Common myeloid progenitor, CD34-positive (primary cell): Measurements from ENCODE around the gene NPAS1.

Experiments
- CTCF ChIA-PET: fragments of 350-600 bp; sonication (Branson Sonifier 250); formaldehyde crosslinking; loops from one replicate; lab custom pipeline; 2021; ENCODE audit warnings: antibody characterized with exemption; lab: Charles Lee
- POLR2A ChIA-PET: fragments of 350-600 bp; sonication (Branson Sonifier 250); formaldehyde crosslinking; loops from one replicate; lab custom pipeline; 2021; ENCODE audit warnings: antibody characterized with exemption; lab: Charles Lee
- DNase-seq, 3 donors: peaks; one replicate each; pipeline versions ENCODE4 v3.0.0 to v3.0.0-alpha.2; 2013
- H3K27ac ChIP-seq, 2 experiments: 1 replicate in 1 of 2; 2 replicates in 1 of 2; pipeline ENCODE4 v1.7.0; 2013; ENCODE audit warnings: inconsistent platforms in 2 of 2, low read length in 2 of 2, mild to moderate bottlenecking in 2 of 2, low read depth in 1 of 2, moderate library complexity in 1 of 2; ENCODE audit not compliant: severe bottlenecking in 2 of 2, insufficient read depth in 1 of 2, poor library complexity in 1 of 2
- H3K27me3 ChIP-seq, 5 experiments: replicated peaks in 2 of 5; 1 replicate in 3 of 5; 2 replicates in 2 of 5; pipeline versions ENCODE4 v1.6.1 to v1.7.0; 2013; ENCODE audit warnings: low read length in 4 of 5, mild to moderate bottlenecking in 2 of 5, moderate library complexity in 2 of 5, inconsistent platforms in 1 of 5; ENCODE audit not compliant: insufficient read depth in 5 of 5, control insufficient read depth in 4 of 5
- H3K36me3 ChIP-seq, 4 experiments: 1 replicate in 2 of 4; 2 replicates in 2 of 4; pipeline versions ENCODE4 v1.6.1 to v1.7.0; 2013; ENCODE audit warnings: low read length in 3 of 4, control low read depth in 1 of 4, mild to moderate bottlenecking in 1 of 4; ENCODE audit not compliant: control insufficient read depth in 4 of 4, insufficient read depth in 4 of 4
- H3K4me1 ChIP-seq, 4 experiments: 1 replicate in 3 of 4; 2 replicates in 1 of 4; pipeline versions ENCODE4 v1.6.1 to v1.7.1; 2013; ENCODE audit warnings: low read length in 3 of 4, mild to moderate bottlenecking in 3 of 4, control low read depth in 1 of 4, inconsistent platforms in 1 of 4, moderate library complexity in 1 of 4; ENCODE audit not compliant: control insufficient read depth in 4 of 4, insufficient read depth in 4 of 4; ENCODE audit errors: control extremely low read depth in 1 of 4
- H3K4me3 ChIP-seq, 7 experiments: 1 replicate in 4 of 7; 2 replicates in 3 of 7; pipeline versions ENCODE4 v1.5.1 to v1.7.0; 2013; ENCODE audit warnings: mild to moderate bottlenecking in 7 of 7, low read length in 6 of 7, moderate library complexity in 6 of 7, inconsistent platforms in 2 of 7, low read depth in 2 of 7, control low read depth in 1 of 7; ENCODE audit not compliant: insufficient read depth in 4 of 7, control insufficient read depth in 1 of 7; ENCODE audit errors: extremely low read depth in 1 of 7
- H3K9me3 ChIP-seq, 5 experiments: 1 replicate in 4 of 5; 2 replicates in 1 of 5; pipeline versions ENCODE4 v1.6.1 to v1.7.1; 2013; ENCODE audit warnings: low read length in 4 of 5, mild to moderate bottlenecking in 2 of 5, inconsistent platforms in 1 of 5, low read depth in 1 of 5, moderate library complexity in 1 of 5; ENCODE audit not compliant: control insufficient read depth in 4 of 5, insufficient read depth in 2 of 5; ENCODE audit errors: control extremely low read depth in 1 of 5
- WGBS: methylation state at CpG from one replicate; pipeline ENCODE4 v1.1.5; 2013; ENCODE audit not compliant: insufficient coverage; 5-methylcytosine and 5-hydroxymethylcytosine counted together

NPAS1 gene

DNA sequence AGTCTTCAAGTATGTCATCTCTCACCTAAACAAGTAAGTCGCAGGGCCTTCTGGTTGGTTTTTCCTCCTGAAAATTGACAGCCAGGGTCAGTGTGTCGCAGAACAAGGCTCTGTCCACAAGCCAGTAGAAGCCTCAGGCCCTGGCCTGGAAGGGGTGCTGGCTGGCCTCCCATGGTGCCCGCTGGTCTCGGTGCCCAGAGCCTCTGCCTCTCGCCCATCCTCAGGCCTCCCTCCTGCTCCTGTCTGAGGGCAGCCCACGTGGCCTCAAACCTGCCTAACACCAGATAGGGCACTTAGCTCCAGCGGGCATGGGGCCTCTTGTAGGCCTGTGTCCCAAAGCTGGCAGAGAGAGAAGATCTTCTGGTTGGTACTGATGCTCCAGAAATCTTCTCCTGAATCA is 20.3 kb upstream of the NPAS1 start:
- peaks cover 8 to 63% (median 40%) of the 10 kb centered on the region in 4 experiments for H3K36me3 ChIP-seq
- no peak overlapping the region for H3K27ac ChIP-seq
- no peaks in the 10 kb centered on the region for H3K9me3 ChIP-seq
- H3K27me3 ChIP-seq = peaks cover 0 to 23% (median 10%) of the 10 kb centered on the region in 5 experiments
- H3K4me3 ChIP-seq = no peak overlapping the region
- WGBS = 99% methylated on average over 7 of the region's 7 CpGs
- CTCF ChIA-PET = interaction anchor here (2.6 kb wide), 1 partner anchor 8 kb away, joined by 11 read pairs; no protein-coding TSS in a partner anchor
- peaks cover 0 to 16% (median 12%) of the 10 kb centered on the region in 4 experiments for H3K4me1 ChIP-seq
- POLR2A ChIA-PET = no interaction called here
- DNase-seq = no peak

GRCh38 chr19:46999878-47000277 is 19.8 kb upstream of the NPAS1 start:
- ChIA-PET POLR2A (no interaction called here), CTCF (interaction anchor here (2.6 kb wide), 1 partner anchor 8 kb away, joined by 11 read pairs; no protein-coding TSS in a partner anchor)
- peaks cover 0 to 28% (median 13%) of the 10 kb centered on the region in 5 experiments for H3K27me3 ChIP-seq
- H3K36me3 ChIP-seq = peaks cover 8 to 58% (median 38%) of the 10 kb centered on the region in 4 experiments
- no peak overlapping the region for H3K27ac ChIP-seq
- WGBS = 97% methylated on average over 11 of the region's 14 CpGs
- no peak overlapping the region for H3K4me3 ChIP-seq
- DNase-seq = no peak
- no peaks in the 10 kb centered on the region for H3K9me3 ChIP-seq
- H3K4me1 ChIP-seq = peaks cover 0 to 16% (median 12%) of the 10 kb centered on the region in 4 experiments

- Histone ChIP-seq H3K27ac (no peak overlapping the region), H3K4me3 (no peak overlapping the region), H3K27me3 (peaks cover 0 to 33% (median 14%) of the 10 kb centered on the region in 5 experiments), H3K36me3 (peaks cover 8 to 57% (median 37%) of the 10 kb centered on the region in 4 experiments), H3K4me1 (peaks cover 0 to 16% (median 12%) of the 10 kb centered on the region in 4 experiments), H3K9me3 (peaks cover 0 to under 1% (median 0%) of the 10 kb centered on the region in 5 experiments)
- WGBS = 99% methylated on average over 11 of the region's 18 CpGs
- POLR2A ChIA-PET = no interaction called here
- no peak for DNase-seq
- CTCF ChIA-PET = interaction anchor here (2.6 kb wide), 1 partner anchor 9 kb away, joined by 11 read pairs; no protein-coding TSS in a partner anchor
Measured at GRCh38 chr19:47000373-47000772, 19.3 kb upstream of the NPAS1 start.

DNA sequence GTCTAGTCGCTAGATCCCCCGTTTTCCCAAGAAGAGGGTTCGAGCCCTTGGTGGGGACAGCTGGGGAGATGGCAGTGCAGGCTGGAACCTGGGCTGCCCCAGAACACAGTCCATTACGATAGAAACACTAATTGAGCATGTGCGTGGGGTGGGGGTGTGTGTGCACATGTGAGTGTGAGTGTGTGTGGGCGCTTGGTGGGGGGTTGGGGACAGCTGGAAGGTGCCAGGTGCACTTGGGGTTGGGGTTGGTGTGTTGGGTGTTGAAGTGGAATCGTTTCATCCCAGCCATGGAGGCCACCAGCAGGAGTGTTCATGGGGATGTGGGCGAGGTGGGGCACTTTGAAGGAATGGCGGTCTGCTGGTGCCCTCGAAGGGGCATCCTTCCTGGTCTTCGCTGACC is 18.1 kb upstream of the NPAS1 start:
- ChIA-PET POLR2A (no interaction called here), CTCF (interaction anchor here (1.0 to 2.6 kb wide), 4 partner anchors 10 to 48 kb away, joined by 3 to 11 read pairs (median 6); no protein-coding TSS in a partner anchor)
- peaks cover 0 to 16% (median 12%) of the 10 kb centered on the region in 4 experiments for H3K4me1 ChIP-seq
- DNase-seq = no peak
- H3K4me3 ChIP-seq = no peak overlapping the region
- peaks cover 0 to 43% (median 17%) of the 10 kb centered on the region in 5 experiments for H3K27me3 ChIP-seq
- H3K27ac ChIP-seq = no peak overlapping the region
- peaks cover 8 to 50% (median 34%) of the 10 kb centered on the region in 4 experiments for H3K36me3 ChIP-seq
- WGBS = 96% methylated on average over 7 of the region's 11 CpGs
- peaks cover 0 to 7% (median 4%) of the 10 kb centered on the region in 5 experiments for H3K9me3 ChIP-seq

GRCh38 chr19:47002106-47002766 is 17.4 kb upstream of the NPAS1 start:
- Histone ChIP-seq H3K4me3 (no peak overlapping the region), H3K9me3 (peaks cover 0 to 7% (median 4%) of the 10 kb centered on the region in 5 experiments), H3K27me3 (peaks cover 0 to 48% (median 18%) of the 10 kb centered on the region in 5 experiments), H3K36me3 (peaks cover 8 to 46% (median 32%) of the 10 kb centered on the region in 4 experiments), H3K4me1 (peaks cover 0 to 16% (median 12%) of the 10 kb centered on the region in 4 experiments), H3K27ac (no peak overlapping the region)
- POLR2A ChIA-PET = interaction anchor here (0.6 kb wide), 1 partner anchor 1356 kb away, joined by 3 read pairs; no protein-coding TSS in a partner anchor
- CTCF ChIA-PET = interaction anchor here (0.7 to 2.6 kb wide), 4 partner anchors 10 to 49 kb away, joined by 3 to 9 read pairs (median 3); no protein-coding TSS in a partner anchor
- WGBS = 84% methylated on average over 18 of the region's 23 CpGs
- no peak for DNase-seq

GRCh38 chr19:47002853-47003610 is 16.6 kb upstream of the NPAS1 start:
- Histone ChIP-seq H3K36me3 (peaks cover 8 to 41% (median 27%) of the 10 kb centered on the region in 4 experiments), H3K27ac (no peak overlapping the region), H3K9me3 (peaks cover 0 to 7% (median 4%) of the 10 kb centered on the region in 5 experiments), H3K4me3 (no peak overlapping the region), H3K4me1 (peaks cover 0 to 16% (median 12%) of the 10 kb centered on the region in 4 experiments), H3K27me3 (peaks cover 0 to 52% (median 18%) of the 10 kb centered on the region in 5 experiments)
- POLR2A ChIA-PET = interaction anchor here (0.6 kb wide), 2 partner anchors 103 to 1357 kb away, joined by 3 read pairs; no protein-coding TSS in a partner anchor
- WGBS = 71% methylated on average over 25 of the region's 26 CpGs
- no peak for DNase-seq
- CTCF ChIA-PET = interaction anchor here (0.7 to 2.6 kb wide), 5 partner anchors 10 to 23 kb away, joined by 3 to 9 read pairs (median 7); no protein-coding TSS in a partner anchor
